GM19397 (cell line): ENCODE data around the gene TTLL12.

Experiments
- ATAC-seq: cut with Tn5 transposase; IDR thresholded peaks from one replicate; pipeline ENCODE4 v1.9.1; 2021; ENCODE audit warnings: mild to moderate bottlenecking, moderate library complexity; ENCODE audit not compliant: unreplicated experiment

Gene TTLL12

DNA sequence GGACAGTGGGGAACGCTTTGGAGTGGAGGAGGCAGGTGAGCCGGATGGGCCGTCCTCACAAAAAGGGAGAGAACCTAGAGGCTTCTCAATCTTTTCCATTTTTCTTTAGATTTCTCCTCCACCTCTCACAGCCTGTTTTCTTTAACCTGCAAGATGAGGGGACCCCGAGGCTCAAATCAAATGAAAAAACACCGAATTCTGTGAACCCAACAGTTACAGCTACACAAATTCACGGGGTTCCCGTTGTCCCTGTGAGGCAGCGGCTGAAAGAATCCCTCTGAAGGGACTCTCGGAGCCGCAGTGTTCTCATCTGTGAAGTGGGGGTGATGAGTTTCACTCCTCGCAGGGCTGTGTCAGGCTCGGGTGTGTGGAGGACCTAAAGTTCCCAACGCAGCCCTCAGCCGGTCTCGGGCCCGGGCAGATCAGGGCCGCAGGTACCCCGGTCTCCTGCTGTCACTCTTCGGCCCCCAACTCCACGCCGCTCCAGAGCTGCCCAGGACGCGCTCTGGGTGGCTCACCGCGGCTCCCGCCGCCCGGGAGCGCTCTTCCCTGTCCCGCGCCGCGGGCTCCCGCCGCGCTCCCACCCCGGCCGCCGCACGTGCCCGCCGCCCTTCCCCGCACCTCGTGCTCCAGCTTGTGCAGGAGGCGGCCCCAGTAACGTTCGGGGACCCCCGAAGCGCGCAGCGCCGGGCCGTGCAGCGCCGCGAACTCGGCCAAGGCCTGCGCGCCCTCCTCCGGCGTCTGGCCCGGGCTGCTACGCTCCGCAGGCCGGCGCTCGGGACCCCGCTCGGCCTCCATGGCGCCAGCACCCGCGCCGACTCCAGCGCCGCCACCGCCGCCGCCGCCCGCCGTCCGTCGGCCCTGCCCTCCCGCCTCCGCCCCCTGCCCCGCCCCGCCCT lies at the start of gene TTLL12:
TSS of gene TTLL12 (minus strand) at position 863 of the 899 bp plus-strand sequence. CDS start at position 798, 65 bp downstream.
- ATAC-seq, result peak; percentile 53

GRCh38 chr22:43235445-43236409 lies 48.8 kb upstream of the TTLL12 start:
- no peak for ATAC-seq

- ATAC-seq, result no peak
Measured at GRCh38 chr22:43234264-43234988, 47.5 kb upstream of the TTLL12 start.

DNA sequence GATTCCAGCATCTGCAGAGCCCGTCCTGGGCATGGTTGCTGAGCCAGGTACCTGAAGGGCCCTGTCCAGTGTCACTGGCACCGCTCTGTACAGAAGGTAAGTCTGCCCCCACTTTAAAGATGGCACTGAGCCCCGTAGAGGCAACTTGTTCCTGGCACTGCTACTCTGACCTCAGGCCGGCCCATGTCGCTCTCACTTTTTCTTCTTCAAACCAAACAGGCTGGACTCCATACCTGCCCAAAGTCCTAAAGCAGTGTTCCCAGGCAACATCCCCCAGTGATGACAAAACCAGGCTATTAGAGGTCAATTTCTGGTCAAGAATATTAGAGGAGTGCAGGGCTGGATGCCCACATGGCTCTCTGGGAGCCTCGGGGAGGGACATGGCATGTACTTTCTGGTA lies 46.6 kb upstream of the TTLL12 start:
- ATAC-seq, result no peak

DNA sequence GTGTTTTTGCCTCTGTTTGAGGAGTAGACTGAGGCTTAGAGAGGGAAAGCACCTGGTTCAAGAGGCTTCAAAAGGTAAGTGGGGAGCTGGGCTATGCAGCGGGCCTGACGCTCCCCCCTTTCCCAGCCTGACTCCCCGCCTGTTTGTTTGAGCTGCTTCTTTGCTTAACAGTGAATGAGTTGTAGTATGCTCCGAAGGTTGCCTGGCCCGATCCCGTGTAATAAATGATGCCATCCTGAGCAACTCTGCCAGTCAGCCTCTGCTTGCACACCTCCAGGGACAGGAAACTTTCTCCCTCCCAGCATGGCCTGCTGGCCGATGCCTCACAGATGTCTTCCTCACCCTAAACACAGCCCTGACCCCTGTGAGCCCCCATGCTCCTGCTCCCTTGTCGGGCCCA lies 45.5 kb upstream of the TTLL12 start:
- no peak for ATAC-seq

- ATAC-seq, result no peak
Measured at GRCh38 chr22:43231724-43232034, 44.7 kb upstream of the TTLL12 start.

DNA sequence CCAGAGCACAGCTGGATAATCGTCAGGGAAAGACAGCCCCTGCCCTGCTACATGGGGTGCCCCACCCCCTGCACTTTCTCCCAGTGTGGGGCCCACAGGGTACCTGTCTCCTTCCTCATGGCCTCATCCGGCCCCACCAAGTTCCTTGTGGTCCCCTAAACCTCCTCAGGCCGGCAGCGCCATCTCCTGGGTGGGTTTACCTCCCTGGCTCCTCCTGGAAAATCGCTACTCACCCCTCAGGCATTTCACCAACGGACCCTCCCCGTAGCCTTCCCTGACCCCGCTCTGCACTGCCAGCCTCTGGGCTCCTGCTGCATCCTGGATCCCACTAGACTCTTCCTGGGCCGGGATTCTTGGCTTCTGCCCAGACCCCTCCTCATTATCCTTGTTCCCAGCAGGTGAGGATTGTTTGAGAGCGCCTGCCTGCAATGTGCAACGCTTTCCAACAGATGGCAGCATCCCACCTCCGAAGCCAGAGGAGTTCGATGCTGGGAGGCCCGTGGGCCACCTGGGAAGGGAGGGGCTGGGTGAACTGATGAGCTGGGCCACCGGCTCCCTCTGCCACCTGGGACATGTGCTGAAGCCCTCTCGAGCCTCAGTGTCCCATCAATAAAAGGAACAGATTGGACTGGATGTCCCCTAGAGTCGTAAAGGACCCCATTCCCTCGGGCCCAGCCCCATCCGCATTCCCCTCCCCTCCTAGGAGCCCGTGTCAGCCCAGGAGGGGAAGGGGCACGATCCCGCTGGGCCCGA lies 44.2 kb upstream of the TTLL12 start:
- no peak for ATAC-seq

- ATAC-seq, result no peak
Measured at GRCh38 chr22:43230571-43230970, 43.6 kb upstream of the TTLL12 start.

DNA sequence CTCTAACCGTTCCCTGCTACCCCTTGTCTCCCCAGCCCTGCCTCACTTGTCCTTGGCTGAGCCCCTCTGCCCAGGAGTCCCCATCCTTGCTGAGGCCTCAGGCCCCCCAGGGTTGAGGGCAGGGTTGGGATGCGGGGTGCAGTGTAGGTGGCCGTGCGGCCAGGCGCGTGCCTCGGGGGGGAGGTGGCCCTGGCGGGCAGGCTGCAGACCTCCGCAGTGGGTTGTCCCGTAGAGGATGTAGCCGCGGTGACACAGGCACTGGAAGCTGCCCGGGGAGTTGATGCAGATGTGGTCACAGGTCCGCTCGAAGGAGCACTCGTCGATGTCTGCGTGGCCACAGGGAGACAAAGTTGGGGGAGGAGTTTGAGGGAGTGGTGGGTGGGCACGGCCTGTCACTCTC lies 41.9 kb upstream of the TTLL12 start:
- no peak for ATAC-seq

GRCh38 chr22:43228330-43228729 lies 41.4 kb upstream of the TTLL12 start:
- no peak for ATAC-seq

GRCh38 chr22:43227239-43227630 lies 40.3 kb upstream of the TTLL12 start:
- no peak for ATAC-seq

GRCh38 chr22:43226377-43227238 lies 39.7 kb upstream of the TTLL12 start:
- ATAC-seq, result no peak

DNA sequence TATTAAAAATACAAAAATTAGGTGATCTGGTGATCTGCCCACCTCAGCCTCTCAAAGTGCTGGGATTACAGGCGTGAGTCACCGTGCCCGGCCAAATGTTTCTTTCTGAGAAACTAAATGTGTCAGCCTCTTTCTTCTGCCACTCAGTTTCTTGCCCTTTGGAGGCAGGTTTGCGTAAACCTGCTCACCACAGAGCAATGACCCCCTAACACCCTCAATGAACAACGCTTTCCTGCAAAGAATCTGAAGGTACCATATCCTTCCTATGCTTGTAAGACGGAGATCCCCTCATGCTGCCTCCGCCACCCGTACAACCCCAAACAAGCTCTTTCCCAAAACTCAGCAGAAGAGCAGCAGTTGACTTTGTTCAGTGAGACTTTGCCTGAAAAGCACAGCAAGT lies 38.7 kb upstream of the TTLL12 start:
- no peak for ATAC-seq

DNA sequence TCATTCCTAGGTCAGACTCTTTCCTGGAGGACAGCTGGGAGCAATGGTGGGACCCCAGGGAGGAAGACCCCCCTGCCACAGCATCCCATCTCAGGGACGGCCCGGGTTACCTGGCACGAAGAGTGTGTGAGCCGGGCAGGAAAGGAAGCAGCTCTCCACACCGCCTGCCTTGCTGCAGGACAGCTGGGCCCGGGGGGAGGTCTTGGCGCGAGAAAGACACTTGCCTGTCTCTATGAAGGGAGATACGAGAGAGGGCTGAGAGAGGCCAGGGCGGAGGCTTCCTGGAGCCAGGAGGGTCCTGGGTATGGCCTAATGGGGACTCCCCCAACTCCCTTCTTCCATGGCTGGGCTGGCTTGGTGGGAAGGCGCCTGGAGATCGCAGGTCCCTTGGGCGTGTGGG lies 36.1 kb upstream of the TTLL12 start:
- ATAC-seq, result no peak

DNA sequence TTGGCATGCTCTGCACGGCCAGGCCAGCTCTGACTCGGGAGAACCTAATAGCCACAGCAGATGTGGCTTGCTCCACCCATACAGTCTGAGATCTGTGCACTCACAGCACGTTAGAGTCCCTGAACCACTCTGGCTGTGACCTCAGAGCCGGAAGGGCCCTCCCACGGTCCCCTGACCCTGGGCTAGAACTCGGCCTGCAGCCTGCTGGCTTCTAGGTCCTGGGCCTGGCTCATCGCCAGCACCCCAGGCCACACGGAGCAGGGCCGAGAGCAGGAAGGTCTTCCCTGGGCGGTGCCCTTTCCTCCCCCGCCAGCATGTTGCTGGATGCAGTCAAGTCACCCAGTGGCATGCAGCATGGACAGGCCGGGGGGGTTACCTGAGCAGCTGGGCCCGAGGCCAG lies 35.3 kb upstream of the TTLL12 start:
- no peak for ATAC-seq

DNA sequence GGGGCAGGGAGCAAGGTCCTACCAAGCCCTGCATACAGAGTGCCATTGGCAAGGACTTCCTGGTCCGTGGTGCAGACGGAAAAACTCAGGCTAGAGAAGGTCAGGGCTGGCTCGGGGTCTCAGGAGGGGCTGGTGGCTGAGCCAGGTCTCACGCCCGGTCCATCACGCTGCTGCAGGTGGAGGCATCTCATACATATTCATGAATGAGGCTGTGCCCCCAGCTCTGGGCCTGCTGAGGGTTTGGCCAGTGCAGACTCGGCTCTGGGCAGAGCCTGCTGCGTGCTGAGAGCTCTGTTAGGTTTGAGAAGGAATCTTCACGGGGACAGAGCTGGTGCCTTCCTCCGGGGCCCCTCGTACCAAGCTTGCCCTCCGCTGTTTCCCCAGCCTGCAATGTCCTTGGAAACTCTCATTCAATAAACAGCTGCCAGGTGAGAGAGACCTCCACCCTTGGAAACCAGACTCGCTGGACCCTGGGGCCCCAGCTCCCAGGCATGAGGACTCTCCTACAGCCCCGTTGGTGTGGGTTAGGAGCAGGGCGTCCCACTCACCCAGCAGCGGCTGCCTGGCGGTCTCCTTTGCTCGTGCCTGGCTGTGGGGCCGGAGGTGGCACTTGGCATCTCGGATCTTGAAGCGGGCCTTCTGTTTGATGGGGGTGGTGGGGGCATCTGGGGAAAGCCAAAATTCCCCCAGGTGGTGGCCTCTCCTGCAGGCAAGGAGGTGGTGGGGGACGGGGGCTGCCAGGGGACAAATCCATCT lies 33.9 kb upstream of the TTLL12 start:
- ATAC-seq, result no peak

- ATAC-seq, result no peak
Measured at GRCh38 chr22:43218786-43219185, 31.9 kb upstream of the TTLL12 start.

- no peak for ATAC-seq
Measured at GRCh38 chr22:43217285-43218030, 30.5 kb upstream of the TTLL12 start.
